ENCODE results near the gene AFAP1L1. TPM values are rescaled to one million over a fixed set of nuclear protein-coding genes. Genes with fewer than 3 reads are reported as not detected.
A peak's percentile ranks its signal among the peaks of the same experiment; 100 is the strongest.

AFAP1L1 gene
- total and polyA plus RNA-seq, 9 of the 15 experiments (the other 6 are each of a cell fraction or from before 2014, with no cell fraction given): 0.01 to 0.12 (median 0.03) TPM; not detected in 4

DNA sequence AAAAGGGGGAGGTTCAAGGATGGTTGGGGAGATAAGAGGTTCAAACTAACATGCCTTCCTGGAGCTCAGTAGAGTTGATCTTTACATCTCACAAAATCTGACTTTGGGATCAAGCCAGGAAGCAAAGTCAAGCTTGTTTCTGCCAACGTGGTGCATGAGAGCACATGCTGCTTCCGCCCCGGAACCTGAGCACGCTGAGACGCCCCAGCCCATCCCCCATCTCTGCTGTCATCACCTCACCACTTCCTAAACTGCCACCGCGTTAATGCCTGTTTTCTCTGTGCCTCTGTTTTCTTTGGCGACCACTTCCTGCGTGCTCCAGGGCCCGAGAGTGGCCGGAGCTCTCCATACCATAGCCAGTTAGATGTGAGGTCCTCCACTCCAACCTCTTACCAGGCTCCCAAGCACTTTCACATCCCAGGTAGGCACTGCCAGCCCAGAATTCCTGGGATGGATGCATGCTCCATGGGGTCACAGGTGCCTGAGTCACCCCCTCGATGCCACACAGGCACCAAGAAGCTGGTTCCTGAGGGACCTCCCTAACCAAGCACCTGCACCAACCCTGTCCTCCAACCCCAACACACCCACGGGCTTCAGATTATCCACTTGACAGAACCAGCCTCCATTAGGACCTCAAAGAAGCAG is 31.2 kb upstream of the AFAP1L1 start (continued):
- TF ChIP-seq ZBTB11 (CRISPR knock-in tag; IDR thresholded peaks at IDR 0.05) (no peak), ZNF766 (CRISPR knock-in tag; conservative IDR thresholded peaks at IDR 0.05) (0 out of 2 replicates have a peak, but pooled peaks have one; percentile 19), ZC3H8 (IDR thresholded peaks at IDR 0.05) (no peak), CTBP1 (IDR thresholded peaks at IDR 0.05; ENCODE audit: borderline replicate concordance) (peak; percentile 30; the same call in 1 of the 2 replicates), HNRNPL (IDR thresholded peaks at IDR 0.05; ENCODE audit: low read depth, low read length) (no peak), ZNF445 (CRISPR knock-in tag; IDR thresholded peaks at IDR 0.05; ENCODE audit: low read depth) (no peak), ZNF263 (CRISPR knock-in tag; IDR thresholded peaks at IDR 0.05; ENCODE audit: borderline replicate concordance) (no peak), FOXA1 (IDR thresholded peaks at IDR 0.05; ENCODE audit: borderline replicate concordance) (no peak), ZFP1 (CRISPR knock-in tag; IDR thresholded peaks at IDR 0.05) (no peak), ZNF232 (CRISPR knock-in tag; IDR thresholded peaks at IDR 0.05) (no peak), ZBTB17 (CRISPR knock-in tag; IDR thresholded peaks at IDR 0.05) (peak; percentile 31; the same call in 1 of the 2 replicates), SIN3B (IDR thresholded peaks at IDR 0.05; ENCODE audit: low read depth) (no peak), POLR2AphosphoS2 (IDR thresholded peaks at IDR 0.05; ENCODE audit: low read length) (no peak), HDAC6 (IDR thresholded peaks at IDR 0.05; ENCODE audit: low read depth, low read length) (no peak), SIRT6 (IDR thresholded peaks at IDR 0.05; ENCODE audit: low read depth, low read length) (no peak), NFIX (CRISPR knock-in tag; IDR thresholded peaks at IDR 0.05; ENCODE audit: low read depth) (no peak)
- TF ChIP-seq, protein P1, sequence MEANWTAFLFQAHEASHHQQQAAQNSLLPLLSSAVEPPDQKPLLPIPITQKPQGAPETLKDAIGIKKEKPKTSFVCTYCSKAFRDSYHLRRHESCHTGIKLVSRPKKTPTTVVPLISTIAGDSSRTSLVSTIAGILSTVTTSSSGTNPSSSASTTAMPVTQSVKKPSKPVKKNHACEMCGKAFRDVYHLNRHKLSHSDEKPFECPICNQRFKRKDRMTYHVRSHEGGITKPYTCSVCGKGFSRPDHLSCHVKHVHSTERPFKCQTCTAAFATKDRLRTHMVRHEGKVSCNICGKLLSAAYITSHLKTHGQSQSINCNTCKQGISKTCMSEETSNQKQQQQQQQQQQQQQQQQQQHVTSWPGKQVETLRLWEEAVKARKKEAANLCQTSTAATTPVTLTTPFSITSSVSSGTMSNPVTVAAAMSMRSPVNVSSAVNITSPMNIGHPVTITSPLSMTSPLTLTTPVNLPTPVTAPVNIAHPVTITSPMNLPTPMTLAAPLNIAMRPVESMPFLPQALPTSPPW (CRISPR knock-in tag; IDR thresholded peaks at IDR 0.05): no peak
- TF ChIP-seq, protein P2, sequence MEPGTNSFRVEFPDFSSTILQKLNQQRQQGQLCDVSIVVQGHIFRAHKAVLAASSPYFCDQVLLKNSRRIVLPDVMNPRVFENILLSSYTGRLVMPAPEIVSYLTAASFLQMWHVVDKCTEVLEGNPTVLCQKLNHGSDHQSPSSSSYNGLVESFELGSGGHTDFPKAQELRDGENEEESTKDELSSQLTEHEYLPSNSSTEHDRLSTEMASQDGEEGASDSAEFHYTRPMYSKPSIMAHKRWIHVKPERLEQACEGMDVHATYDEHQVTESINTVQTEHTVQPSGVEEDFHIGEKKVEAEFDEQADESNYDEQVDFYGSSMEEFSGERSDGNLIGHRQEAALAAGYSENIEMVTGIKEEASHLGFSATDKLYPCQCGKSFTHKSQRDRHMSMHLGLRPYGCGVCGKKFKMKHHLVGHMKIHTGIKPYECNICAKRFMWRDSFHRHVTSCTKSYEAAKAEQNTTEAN (CRISPR knock-in tag; IDR thresholded peaks at IDR 0.05): no peak
- TF ChIP-seq, protein P3, sequence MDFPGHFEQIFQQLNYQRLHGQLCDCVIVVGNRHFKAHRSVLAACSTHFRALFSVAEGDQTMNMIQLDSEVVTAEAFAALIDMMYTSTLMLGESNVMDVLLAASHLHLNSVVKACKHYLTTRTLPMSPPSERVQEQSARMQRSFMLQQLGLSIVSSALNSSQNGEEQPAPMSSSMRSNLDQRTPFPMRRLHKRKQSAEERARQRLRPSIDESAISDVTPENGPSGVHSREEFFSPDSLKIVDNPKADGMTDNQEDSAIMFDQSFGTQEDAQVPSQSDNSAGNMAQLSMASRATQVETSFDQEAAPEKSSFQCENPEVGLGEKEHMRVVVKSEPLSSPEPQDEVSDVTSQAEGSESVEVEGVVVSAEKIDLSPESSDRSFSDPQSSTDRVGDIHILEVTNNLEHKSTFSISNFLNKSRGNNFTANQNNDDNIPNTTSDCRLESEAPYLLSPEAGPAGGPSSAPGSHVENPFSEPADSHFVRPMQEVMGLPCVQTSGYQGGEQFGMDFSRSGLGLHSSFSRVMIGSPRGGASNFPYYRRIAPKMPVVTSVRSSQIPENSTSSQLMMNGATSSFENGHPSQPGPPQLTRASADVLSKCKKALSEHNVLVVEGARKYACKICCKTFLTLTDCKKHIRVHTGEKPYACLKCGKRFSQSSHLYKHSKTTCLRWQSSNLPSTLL (IDR thresholded peaks at IDR 0.05): no peak

All from K562 (cell line).